Chondrocyte (in vitro differentiated cells): ENCODE data around the gene KDM1B. TPM values are rescaled to one million over a fixed set of nuclear protein-coding genes. Genes with fewer than 3 reads are reported as not detected.

Experiments used
- DNase-seq: peaks from one replicate; pipeline ENCODE4 v3.0.0; 2021; ENCODE audit warnings: mixed read lengths, low spot score
- H3K27ac Mint-ChIP-seq: one replicate; pipeline ENCODE4 v1.8.0; 2021; ENCODE audit warnings: mild to moderate bottlenecking, moderate library complexity, mixed read lengths; ENCODE audit not compliant: unreplicated experiment
- H3K27me3 Mint-ChIP-seq: 2 replicates; pipeline ENCODE4 v1.8.0; 2021; ENCODE audit warnings: low read depth, mixed read lengths
- H3K36me3 Mint-ChIP-seq: 2 replicates; pipeline ENCODE4 v1.8.0; 2021; ENCODE audit warnings: low read depth, mixed read lengths
- H3K4me1 Mint-ChIP-seq: 2 replicates; pipeline ENCODE4 v1.8.0; 2021; ENCODE audit warnings: low read depth, mild to moderate bottlenecking, mixed read lengths
- H3K4me3 Mint-ChIP-seq: one replicate; pipeline ENCODE4 v1.8.0; 2021; ENCODE audit warnings: mild to moderate bottlenecking, moderate library complexity, mixed read lengths; ENCODE audit not compliant: unreplicated experiment
- H3K9me3 Mint-ChIP-seq: 2 replicates; pipeline ENCODE4 v1.8.0; 2021; ENCODE audit warnings: low read depth, mixed read lengths
- total RNA-seq: library from RNA; stranded (reverse); gene quantifications from 3 replicates; pipeline ENCODE4 v1.2.1, GENCODE V29; 2021
- TF ChIP-seq, protein P1 (sequence below): fragments of 200-600 bp; sonication (generic); IDR thresholded peaks from 2 replicates; pipeline ENCODE4 v1.5.0; 2021; ENCODE audit warnings: antibody characterized with exemption, mild to moderate bottlenecking, moderate library complexity

The KDM1B gene
- total RNA-seq, 1 donor from 2014 or later: 12.7 TPM

- TF ChIP-seq, protein P1, sequence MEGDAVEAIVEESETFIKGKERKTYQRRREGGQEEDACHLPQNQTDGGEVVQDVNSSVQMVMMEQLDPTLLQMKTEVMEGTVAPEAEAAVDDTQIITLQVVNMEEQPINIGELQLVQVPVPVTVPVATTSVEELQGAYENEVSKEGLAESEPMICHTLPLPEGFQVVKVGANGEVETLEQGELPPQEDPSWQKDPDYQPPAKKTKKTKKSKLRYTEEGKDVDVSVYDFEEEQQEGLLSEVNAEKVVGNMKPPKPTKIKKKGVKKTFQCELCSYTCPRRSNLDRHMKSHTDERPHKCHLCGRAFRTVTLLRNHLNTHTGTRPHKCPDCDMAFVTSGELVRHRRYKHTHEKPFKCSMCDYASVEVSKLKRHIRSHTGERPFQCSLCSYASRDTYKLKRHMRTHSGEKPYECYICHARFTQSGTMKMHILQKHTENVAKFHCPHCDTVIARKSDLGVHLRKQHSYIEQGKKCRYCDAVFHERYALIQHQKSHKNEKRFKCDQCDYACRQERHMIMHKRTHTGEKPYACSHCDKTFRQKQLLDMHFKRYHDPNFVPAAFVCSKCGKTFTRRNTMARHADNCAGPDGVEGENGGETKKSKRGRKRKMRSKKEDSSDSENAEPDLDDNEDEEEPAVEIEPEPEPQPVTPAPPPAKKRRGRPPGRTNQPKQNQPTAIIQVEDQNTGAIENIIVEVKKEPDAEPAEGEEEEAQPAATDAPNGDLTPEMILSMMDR: no peak
- no peak overlapping the region for H3K27ac Mint-ChIP-seq
- no peaks in the 10 kb centered on the region for H3K9me3 Mint-ChIP-seq
- H3K27me3 Mint-ChIP-seq: no peaks in the 10 kb centered on the region
- peak; percentile 87 for DNase-seq
- H3K4me1 Mint-ChIP-seq: peaks cover 18% of the 10 kb centered on the region
- no peak overlapping the region for H3K4me3 Mint-ChIP-seq
- H3K36me3 Mint-ChIP-seq: peaks cover 3% of the 10 kb centered on the region
Observed at GRCh38 chr6:18187701-18188100, 32.5 kb downstream of the KDM1B start.

DNA sequence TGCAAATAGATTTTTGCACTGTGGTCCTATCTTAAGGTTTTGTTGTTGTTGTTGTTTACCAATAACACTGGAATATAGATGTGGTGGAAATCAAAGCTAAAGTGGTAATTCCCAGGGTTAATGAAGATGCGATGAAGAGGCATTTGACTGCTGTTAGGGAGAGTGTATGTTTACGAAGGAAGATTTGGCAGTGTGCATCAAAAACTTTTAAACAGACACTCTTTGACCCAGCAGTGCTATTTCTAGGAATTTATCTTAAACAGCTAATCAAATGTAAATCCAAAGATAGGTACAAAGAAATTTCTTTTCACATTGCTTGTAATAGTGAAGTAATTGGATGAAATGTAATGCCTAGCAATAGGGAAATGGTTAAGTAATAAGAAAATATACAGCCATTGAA lies 34.0 kb downstream of the KDM1B start:
- DNase-seq: no peak
- H3K9me3 Mint-ChIP-seq: no peaks in the 10 kb centered on the region
- peaks cover 11% of the 10 kb centered on the region for H3K4me1 Mint-ChIP-seq
- TF ChIP-seq, protein P1: no peak
- H3K36me3 Mint-ChIP-seq: peaks cover 4% of the 10 kb centered on the region
- H3K27ac Mint-ChIP-seq: no peak overlapping the region
- no peaks in the 10 kb centered on the region for H3K27me3 Mint-ChIP-seq
- H3K4me3 Mint-ChIP-seq: no peak overlapping the region

DNA sequence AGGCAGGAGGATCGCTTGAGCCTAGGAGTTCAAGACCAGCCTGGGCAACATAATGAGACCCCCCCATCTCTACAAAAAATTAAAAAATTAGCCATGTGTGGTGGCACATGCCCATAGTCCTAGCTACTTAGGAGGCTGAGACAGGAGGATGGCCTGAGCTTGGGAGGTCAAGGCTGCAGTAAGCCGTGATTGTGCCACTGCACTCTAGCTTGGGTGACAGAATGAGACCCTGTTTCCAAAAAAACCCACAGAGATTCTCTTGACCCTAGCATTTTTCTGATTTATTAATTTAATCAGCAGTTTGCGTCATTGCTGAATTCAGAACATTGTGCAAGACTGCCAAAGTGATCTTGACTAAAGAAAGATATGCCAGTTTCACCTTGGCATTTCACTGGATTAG lies 36.8 kb downstream of the KDM1B start:
- TF ChIP-seq, protein P1: no peak

GRCh38 chr6:18203786-18204185 lies 48.6 kb downstream of the KDM1B start:
- Mint-ChIP-seq H3K4me3 (no peak overlapping the region), H3K27me3 (no peaks in the 10 kb centered on the region), H3K36me3 (peaks cover 8% of the 10 kb centered on the region), H3K9me3 (no peaks in the 10 kb centered on the region), H3K4me1 (peaks cover 19% of the 10 kb centered on the region), H3K27ac (peak overlapping the region; percentile 94)
- DNase-seq: no peak
- TF ChIP-seq, protein P1: no peak

More for the DNA sequence above, 36.8 kb downstream of the KDM1B start:
- Mint-ChIP-seq H3K27me3 (no peaks in the 10 kb centered on the region), H3K4me1 (no peaks in the 10 kb centered on the region), H3K9me3 (peaks cover 8% of the 10 kb centered on the region), H3K4me3 (no peak overlapping the region), H3K36me3 (peaks cover 14% of the 10 kb centered on the region), H3K27ac (no peak overlapping the region)
- no peak for DNase-seq

DNA sequence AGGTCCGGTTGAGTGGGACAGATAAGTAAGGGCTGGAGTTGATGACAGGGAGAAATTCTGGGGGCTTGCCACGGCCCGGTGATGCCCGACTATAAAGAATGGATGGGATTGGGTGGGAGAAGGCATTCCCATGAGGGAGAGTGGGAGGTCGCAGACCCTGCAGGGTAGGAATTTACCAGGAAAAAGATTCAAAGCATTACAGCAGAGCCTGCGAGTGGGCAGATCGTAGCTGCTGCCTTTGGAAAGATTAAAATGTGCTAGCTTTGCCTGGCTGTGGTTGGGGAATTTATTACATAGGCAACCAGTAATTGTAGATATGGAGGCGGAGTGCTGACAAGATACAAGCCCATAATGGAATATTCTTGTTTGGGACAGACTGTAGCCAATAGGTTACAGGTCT lies 49.5 kb downstream of the KDM1B start:
- H3K27ac Mint-ChIP-seq: peak overlapping the region; percentile 94

More for the DNA sequence above, 49.5 kb downstream of the KDM1B start:
- no peak for DNase-seq
- TF ChIP-seq, protein P1: no peak
- Mint-ChIP-seq H3K9me3 (no peaks in the 10 kb centered on the region), H3K36me3 (peaks cover 5% of the 10 kb centered on the region), H3K27me3 (no peaks in the 10 kb centered on the region), H3K4me1 (peaks cover 25% of the 10 kb centered on the region), H3K4me3 (no peak overlapping the region)
